Liver (tissue), 3 donors: Measurements from ENCODE around the gene TIGIT.

Experiments
- CTCF ChIP-seq: fragments of 150-350 bp; IDR thresholded peaks from 2 replicates; pipeline ENCODE4 v1.5.1; 2017; ENCODE audit warnings: improper control_type of control experiment, low read depth, low read length; ENCODE audit not compliant: missing input control
- GABPA ChIP-seq, 2 donors: IDR thresholded peaks in 1 of 2; conservative IDR thresholded peaks in 1 of 2; 2 replicates each; pipeline ENCODE4 v1.6.1; 2016; ENCODE audit warnings: antibody characterized with exemption in 2 of 2, mild to moderate bottlenecking in 1 of 2, moderate library complexity in 1 of 2
- JUND ChIP-seq, 2 donors: IDR thresholded peaks; 2 replicates each; pipeline ENCODE4 v1.6.1; 2016; ENCODE audit warnings: antibody characterized with exemption in 2 of 2
- RAD21 ChIP-seq, 2 donors: IDR thresholded peaks; 2 replicates each; pipeline ENCODE4 v1.6.1; 2016; ENCODE audit warnings: antibody characterized with exemption in 2 of 2, mild to moderate bottlenecking in 2 of 2
- REST ChIP-seq: IDR thresholded peaks from 2 replicates; pipeline ENCODE4 v1.6.1; 2016; ENCODE audit warnings: antibody characterized with exemption, mild to moderate bottlenecking
- TF ChIP-seq, protein P1 (sequence below): IDR thresholded peaks from 2 replicates; pipeline ENCODE4 v1.6.1; 2016; ENCODE audit warnings: antibody characterized with exemption
- donor health status: healthy.
- donor health status: healthy.

DNA sequence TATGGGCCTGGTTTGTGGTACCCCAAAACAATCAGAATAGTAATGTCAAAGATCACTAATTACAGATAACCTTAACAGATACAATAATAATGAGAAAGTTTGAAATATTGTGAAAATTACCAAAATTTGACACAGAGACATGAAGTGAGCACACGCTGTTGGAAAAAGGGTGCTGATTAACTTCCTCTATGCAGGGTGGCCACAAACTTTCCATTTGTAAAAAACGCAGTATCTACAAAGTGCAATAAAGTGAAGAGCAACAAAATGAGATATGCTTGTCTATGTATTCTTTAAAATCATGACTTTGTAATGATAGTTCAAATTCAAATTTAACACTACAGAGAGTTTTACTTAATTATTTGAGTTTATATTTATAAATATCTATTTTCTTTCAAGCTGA lies 7.6 kb upstream of the TIGIT start:
- TF ChIP-seq GABPA (IDR thresholded peaks at IDR 0.05 in 1 of 2, conservative IDR thresholded peaks at IDR 0.05 in 1 of 2) (no peak), CTCF (no peak), REST (no peak), JUND (IDR thresholded peaks at IDR 0.05) (no peak), RAD21 (IDR thresholded peaks at IDR 0.05) (no peak)
- TF ChIP-seq, protein P1, sequence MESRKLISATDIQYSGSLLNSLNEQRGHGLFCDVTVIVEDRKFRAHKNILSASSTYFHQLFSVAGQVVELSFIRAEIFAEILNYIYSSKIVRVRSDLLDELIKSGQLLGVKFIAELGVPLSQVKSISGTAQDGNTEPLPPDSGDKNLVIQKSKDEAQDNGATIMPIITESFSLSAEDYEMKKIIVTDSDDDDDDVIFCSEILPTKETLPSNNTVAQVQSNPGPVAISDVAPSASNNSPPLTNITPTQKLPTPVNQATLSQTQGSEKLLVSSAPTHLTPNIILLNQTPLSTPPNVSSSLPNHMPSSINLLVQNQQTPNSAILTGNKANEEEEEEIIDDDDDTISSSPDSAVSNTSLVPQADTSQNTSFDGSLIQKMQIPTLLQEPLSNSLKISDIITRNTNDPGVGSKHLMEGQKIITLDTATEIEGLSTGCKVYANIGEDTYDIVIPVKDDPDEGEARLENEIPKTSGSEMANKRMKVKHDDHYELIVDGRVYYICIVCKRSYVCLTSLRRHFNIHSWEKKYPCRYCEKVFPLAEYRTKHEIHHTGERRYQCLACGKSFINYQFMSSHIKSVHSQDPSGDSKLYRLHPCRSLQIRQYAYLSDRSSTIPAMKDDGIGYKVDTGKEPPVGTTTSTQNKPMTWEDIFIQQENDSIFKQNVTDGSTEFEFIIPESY = no peak
